Erythroblast (primary cell): ENCODE results near the gene JAM3.

ENCODE experiments used
- GATA1 ChIP-seq: IDR thresholded peaks from 2 replicates; pipeline ENCODE4 v1.6.1; 2011; ENCODE audit warnings: low read depth, mild to moderate bottlenecking, control low read depth, low read length, moderate library complexity
- POLR2A ChIP-seq: IDR thresholded peaks from 2 replicates; pipeline ENCODE4 v1.6.1; 2011; ENCODE audit warnings: mild to moderate bottlenecking, low read length

DNA sequence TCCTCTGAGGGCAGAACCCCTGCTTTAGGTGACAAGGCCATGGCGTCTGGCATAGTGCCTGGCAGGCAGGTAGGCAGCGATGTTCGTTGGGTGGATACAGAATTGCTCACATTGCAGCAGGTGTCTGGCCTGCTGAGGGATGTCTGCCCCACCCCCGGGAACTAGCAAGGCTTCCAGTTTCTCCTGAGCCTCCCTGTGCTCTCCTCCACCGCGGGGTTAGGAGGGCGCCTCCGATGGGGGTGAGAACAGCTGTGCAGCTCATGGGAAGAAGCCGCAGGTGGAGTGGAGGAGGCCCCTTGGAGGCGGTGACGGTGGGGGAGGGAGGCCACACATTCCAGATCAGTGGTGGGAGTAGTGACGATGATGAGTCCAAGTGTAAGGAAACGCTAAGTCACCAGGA lies 48.3 kb upstream of the JAM3 start:
- no peak for TF ChIP-seq POLR2A
- TF ChIP-seq GATA1 = no peak
